Osteoblast (primary cell): Measurements from ENCODE around the gene MGAT5. TPM values are rescaled to one million over a fixed set of nuclear protein-coding genes. Genes with fewer than 3 reads are reported as not detected.

Experiments
- DNase-seq: peaks from one replicate; pipeline ENCODE4 v3.0.0; 2011; ENCODE audit warnings: low spot score, mixed read lengths; ENCODE audit not compliant: insufficient read length; ENCODE audit errors: missing footprints
- H2AFZ ChIP-seq: 2 replicates; pipeline ENCODE4 v1.6.0; 2011; ENCODE audit warnings: mild to moderate bottlenecking, low read length
- H3K27ac ChIP-seq: 2 replicates; pipeline ENCODE4 v1.5.1; 2011; ENCODE audit warnings: mild to moderate bottlenecking, low read depth, low read length, moderate library complexity
- H3K27me3 ChIP-seq: 2 replicates; pipeline ENCODE4 v1.6.0; 2012; ENCODE audit warnings: mild to moderate bottlenecking, control low read depth, inconsistent platforms, low read length, moderate library complexity; ENCODE audit not compliant: insufficient read depth
- H3K36me3 ChIP-seq: 2 replicates; pipeline ENCODE4 v1.5.1; 2011; ENCODE audit warnings: mild to moderate bottlenecking, low read length, control low read depth, moderate library complexity; ENCODE audit not compliant: insufficient read depth
- H3K4me1 ChIP-seq: 2 replicates; pipeline ENCODE4 v1.5.1; 2011; ENCODE audit warnings: mild to moderate bottlenecking, low read length, control low read depth, moderate library complexity; ENCODE audit not compliant: insufficient read depth
- H3K4me2 ChIP-seq: 2 replicates; pipeline ENCODE4 v1.6.0; 2011; ENCODE audit warnings: mild to moderate bottlenecking, low read length; ENCODE audit not compliant: insufficient read depth
- H3K4me3 ChIP-seq: fragments of 200-600 bp; sonication (generic); 3 replicates; pipeline ENCODE4 v1.5.1; 2012; ENCODE audit warnings: mild to moderate bottlenecking, low read length, inconsistent platforms; ENCODE audit not compliant: insufficient read depth
- H3K79me2 ChIP-seq: 2 replicates; pipeline ENCODE4 v1.6.0; 2012; ENCODE audit warnings: mild to moderate bottlenecking, low read length, control low read depth, inconsistent platforms; ENCODE audit not compliant: insufficient read depth
- H3K9me3 ChIP-seq: 2 replicates; pipeline ENCODE4 v1.5.1; 2011; ENCODE audit warnings: low read depth, low read length, control low read depth
- H4K20me1 ChIP-seq: 2 replicates; pipeline ENCODE4 v1.6.0; 2012; ENCODE audit warnings: mild to moderate bottlenecking, low read length, control low read depth; ENCODE audit not compliant: insufficient read depth
- CTCF ChIP-seq: IDR thresholded peaks from 2 replicates; pipeline ENCODE4 v1.5.1; 2011; ENCODE audit warnings: mild to moderate bottlenecking, low read depth, low read length, moderate library complexity; ENCODE audit errors: extremely low read depth
- total RNA-seq: library from RNA; depleted of rRNA; stranded (reverse); fragments of >200 nt; gene quantifications from 2 replicates; pipeline ENCODE4 v1.2.3, GENCODE V29; 2012

Gene MGAT5
- total RNA-seq, 1 donor: 29.7 TPM

GRCh38 chr2:134295441-134295840 is 41.6 kb downstream of the MGAT5 start:
- no peak for DNase-seq
- peak overlapping the region; percentile 34 for H3K4me3 ChIP-seq
- H2AFZ ChIP-seq: peak overlapping the region; percentile 66
- no peak for TF ChIP-seq CTCF
- no peaks in the 10 kb centered on the region for H4K20me1 ChIP-seq
- peak overlapping the region; percentile 44 for H3K4me2 ChIP-seq
- no peaks in the 10 kb centered on the region for H3K9me3 ChIP-seq
- peaks cover 14% of the 10 kb centered on the region for H3K4me1 ChIP-seq
- H3K27me3 ChIP-seq: no peaks in the 10 kb centered on the region
- no peaks in the 10 kb centered on the region for H3K79me2 ChIP-seq
- peak overlapping the region; percentile 19 for H3K27ac ChIP-seq
- no peaks in the 10 kb centered on the region for H3K36me3 ChIP-seq

- no peak for DNase-seq
- no peaks in the 10 kb centered on the region for H3K27me3 ChIP-seq
- no peak overlapping the region for H2AFZ ChIP-seq
- no peaks in the 10 kb centered on the region for H3K79me2 ChIP-seq
- peaks cover 20% of the 10 kb centered on the region for H3K4me1 ChIP-seq
- peak overlapping the region; percentile 26 for H3K27ac ChIP-seq
- H3K4me3 ChIP-seq: no peak overlapping the region
- no peak overlapping the region for H3K4me2 ChIP-seq
- no peak for TF ChIP-seq CTCF
- no peaks in the 10 kb centered on the region for H3K9me3 ChIP-seq
- no peaks in the 10 kb centered on the region for H3K36me3 ChIP-seq
- no peaks in the 10 kb centered on the region for H4K20me1 ChIP-seq
These were observed 42.4 kb downstream of the MGAT5 start for GRCh38 chr2:134296301-134296700.

- no peak overlapping the region for H3K4me2 ChIP-seq
- no peaks in the 10 kb centered on the region for H3K27me3 ChIP-seq
- peaks cover 4% of the 10 kb centered on the region for H4K20me1 ChIP-seq
- no peak overlapping the region for H3K4me3 ChIP-seq
- H3K27ac ChIP-seq: no peak overlapping the region
- no peaks in the 10 kb centered on the region for H3K79me2 ChIP-seq
- peaks cover 30% of the 10 kb centered on the region for H3K4me1 ChIP-seq
- no peaks in the 10 kb centered on the region for H3K9me3 ChIP-seq
- no peak for DNase-seq
- H3K36me3 ChIP-seq: no peaks in the 10 kb centered on the region
- H2AFZ ChIP-seq: no peak overlapping the region
- TF ChIP-seq CTCF: no peak
These were observed 45.5 kb downstream of the MGAT5 start for GRCh38 chr2:134299334-134299733.

GRCh38 chr2:134300585-134300984 is 46.7 kb downstream of the MGAT5 start:
- no peak overlapping the region for H3K4me2 ChIP-seq
- TF ChIP-seq CTCF: no peak

More at GRCh38 chr2:134300585-134300984, 46.7 kb downstream of the MGAT5 start:
- no peaks in the 10 kb centered on the region for H3K36me3 ChIP-seq
- no peaks in the 10 kb centered on the region for H3K27me3 ChIP-seq
- H3K79me2 ChIP-seq: no peaks in the 10 kb centered on the region
- no peak overlapping the region for H3K4me3 ChIP-seq
- H3K4me1 ChIP-seq: peaks cover 23% of the 10 kb centered on the region
- no peaks in the 10 kb centered on the region for H3K9me3 ChIP-seq
- peaks cover 4% of the 10 kb centered on the region for H4K20me1 ChIP-seq
- DNase-seq: no peak
- no peak overlapping the region for H2AFZ ChIP-seq
- no peak overlapping the region for H3K27ac ChIP-seq
